IPS-NIHi7 (cell line): ENCODE measurements around the gene MTX3.

Experiments
- DNase-seq: peaks from one replicate; pipeline ENCODE4 v3.0.0; 2012; ENCODE audit warnings: mixed read lengths; ENCODE audit errors: extremely low spot score

MTX3 gene

DNA sequence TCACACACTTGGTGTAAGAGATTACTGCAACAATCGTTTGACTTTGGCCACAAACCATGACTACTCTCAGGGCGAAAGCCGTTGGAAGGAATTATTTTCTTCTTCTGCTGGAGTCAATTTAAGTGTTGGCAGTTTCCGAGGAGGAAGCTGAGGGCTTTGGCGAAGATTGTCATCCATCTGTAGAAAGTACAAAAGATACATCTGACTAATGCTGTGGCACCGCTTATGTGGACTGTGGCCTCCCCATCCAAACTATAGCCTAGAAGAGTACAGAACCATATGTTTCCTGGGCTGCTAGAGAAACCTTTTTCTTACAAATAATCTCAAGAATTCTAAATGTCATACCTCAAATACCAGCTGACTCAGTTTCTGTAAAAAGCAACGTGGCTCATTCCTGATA, 7.4 kb downstream of the MTX3 start:
- DNase-seq, result no peak

DNA sequence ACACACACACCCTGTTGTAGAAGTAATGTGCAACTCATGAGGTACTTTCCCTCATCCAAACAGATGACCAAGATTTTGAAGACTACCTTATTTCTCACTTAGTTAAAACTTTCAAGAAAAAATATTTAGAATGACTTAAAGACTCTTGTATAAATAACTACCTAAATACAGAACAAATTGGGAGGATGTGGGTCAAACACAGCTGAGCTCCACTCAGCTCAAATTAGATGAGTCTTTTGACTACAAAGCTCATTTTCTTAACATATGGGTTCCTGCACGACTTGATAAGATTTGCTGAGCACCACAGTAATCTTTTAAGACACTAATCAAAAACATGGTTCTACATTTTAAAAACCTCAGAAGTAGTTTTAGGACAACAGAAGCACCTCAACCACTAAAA, 8.9 kb downstream of the MTX3 start:
- DNase-seq, result no peak

- DNase-seq, result no peak
Observed at GRCh38 chr5:79976759-79977515, 14.1 kb downstream of the MTX3 start.

DNA sequence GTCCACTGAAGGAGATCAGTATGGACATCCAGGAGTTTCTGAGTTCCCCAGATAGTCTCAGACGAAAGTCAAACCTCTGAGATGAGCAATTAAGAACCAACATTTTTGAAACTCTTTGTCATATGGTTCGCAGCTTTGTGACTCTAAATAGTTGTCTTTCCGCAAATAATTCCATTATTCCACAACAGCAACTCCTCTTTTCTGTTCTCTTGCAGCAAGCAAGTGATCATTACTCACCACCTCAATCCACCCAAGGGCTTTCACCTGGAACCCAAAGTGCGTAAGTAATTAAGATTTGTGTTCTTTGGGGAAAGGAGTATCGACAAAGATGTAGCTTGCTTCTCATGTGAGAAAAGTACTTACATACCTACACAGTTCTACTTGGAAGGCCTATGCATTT, 15.6 kb downstream of the MTX3 start:
- DNase-seq, result no peak

DNA sequence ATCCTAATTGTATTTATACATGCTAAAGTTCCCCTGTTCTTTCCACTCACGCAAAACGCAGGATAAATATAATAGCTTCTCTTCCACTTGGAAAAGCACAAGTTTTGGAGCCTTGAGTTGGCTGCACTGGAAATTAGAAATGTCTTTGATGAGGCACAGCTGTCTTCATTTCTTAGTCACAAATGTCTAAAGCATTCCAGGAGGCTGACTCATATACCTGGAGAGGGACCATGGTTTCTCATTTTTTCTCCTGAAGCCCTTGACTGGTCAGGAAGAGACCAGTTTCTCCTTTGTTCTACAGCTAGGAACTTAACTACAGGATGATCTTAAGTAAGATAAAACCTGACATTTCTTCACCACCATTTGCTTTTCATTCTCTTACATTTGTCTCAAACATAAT, 16.2 kb downstream of the MTX3 start:
- DNase-seq, result no peak

GRCh38 chr5:79973996-79974395, 17.1 kb downstream of the MTX3 start:
- no peak for DNase-seq

DNA sequence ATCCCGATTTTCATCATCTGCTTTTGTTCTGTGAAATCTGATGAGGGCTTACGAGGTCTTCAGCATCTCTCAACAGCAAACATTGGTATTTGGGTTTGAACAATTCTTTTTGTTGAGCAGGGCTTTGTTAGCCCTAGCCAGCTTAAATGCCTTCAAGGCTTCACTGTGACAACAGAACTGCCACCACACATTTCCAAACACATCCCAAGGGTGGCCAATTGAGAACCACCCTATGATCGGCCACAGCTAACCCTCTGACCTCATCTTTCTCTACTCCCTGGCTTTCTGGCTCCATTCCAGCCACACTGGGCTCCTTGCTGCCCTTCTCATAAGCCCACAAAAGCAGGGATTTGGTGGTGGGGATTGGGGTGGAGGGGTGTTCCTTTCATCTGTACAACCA, 17.6 kb downstream of the MTX3 start:
- DNase-seq, result no peak

DNA sequence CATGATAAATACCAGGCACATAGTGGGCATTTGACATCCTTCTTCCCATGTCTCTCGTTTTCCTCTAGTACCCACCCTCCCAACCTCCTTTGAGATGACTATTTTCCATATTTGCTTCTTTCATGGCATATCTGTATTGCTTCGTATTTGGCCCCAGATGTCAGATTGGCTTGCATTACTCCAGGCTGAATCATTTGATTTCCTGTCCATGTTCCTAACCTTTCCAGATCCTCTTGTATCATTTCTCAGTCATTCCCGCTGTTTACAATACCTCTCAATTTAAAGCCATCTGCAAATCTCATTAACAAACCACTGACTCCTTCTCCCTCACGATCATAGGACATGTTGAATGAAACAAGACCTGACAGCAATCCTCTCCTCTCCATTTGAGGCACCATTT, 19.9 kb downstream of the MTX3 start:
- DNase-seq, result no peak

GRCh38 chr5:79966448-79966847, 24.6 kb downstream of the MTX3 start:
- DNase-seq, result no peak

- no peak for DNase-seq
Observed at GRCh38 chr5:79964136-79964535, 26.9 kb downstream of the MTX3 start.

GRCh38 chr5:79963261-79964061, 27.6 kb downstream of the MTX3 start:
- no peak for DNase-seq

DNA sequence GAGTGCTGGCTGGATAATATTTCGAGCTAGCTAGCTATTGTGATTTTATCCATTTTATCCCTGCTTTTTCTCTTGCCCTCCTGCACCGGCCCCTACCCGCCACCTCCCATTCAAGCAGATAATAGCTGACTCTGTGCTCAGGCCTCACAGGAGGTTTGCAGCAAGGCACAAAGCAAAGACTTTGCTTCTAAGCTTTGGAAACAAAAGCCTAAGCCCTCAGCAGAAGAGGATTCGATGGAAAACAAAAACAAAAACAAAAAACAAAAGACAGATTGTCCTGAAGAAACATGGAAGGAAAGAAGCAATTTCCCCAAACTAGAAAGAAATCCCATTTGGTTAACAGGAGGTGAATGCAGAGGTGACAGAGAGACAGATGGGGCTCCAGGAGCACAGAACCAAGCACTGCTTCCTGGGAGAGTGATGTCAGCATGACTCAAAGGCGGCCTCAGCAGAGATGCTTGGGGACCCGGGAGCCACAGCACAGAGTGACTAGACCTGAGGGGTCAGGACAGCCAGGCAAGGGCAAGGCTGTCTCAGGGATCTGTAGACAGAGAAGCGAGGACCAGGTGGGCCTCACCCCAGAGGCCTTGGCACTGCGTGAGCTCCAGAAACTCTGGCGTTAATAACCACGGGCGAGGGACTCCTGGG, 28.4 kb downstream of the MTX3 start:
- no peak for DNase-seq

GRCh38 chr5:79961716-79962574, 29.1 kb downstream of the MTX3 start:
- no peak for DNase-seq

- DNase-seq, result no peak
Observed at GRCh38 chr5:79959407-79959806, 31.7 kb downstream of the MTX3 start.

- peak; percentile 60 for DNase-seq
Observed at GRCh38 chr5:79955941-79956670, 35.0 kb downstream of the MTX3 start.

DNA sequence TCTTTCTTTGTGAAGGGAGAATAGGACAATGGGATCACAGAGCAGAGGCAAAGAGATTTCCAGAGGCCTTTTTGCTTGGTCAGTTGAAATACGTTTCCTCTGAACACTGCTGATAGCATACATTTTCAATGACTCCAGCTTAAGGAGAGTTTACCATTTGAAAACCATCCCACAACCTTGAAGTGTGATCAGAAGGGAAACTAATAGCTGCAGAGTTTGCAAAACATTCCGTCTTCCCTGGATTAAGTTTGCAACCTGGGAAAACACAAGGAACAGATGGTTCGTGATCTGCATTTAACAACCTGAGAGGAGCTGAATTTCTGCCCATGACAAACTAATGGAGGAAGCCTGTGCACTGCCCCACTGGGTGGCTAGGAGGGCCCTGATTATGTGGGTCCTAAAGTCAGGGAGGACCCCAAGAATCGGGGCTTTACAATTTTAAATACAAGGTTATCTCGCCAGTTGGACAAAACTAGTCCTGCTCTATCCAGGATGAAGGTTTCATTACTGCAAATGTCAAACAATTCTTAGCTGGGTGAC, 35.6 kb downstream of the MTX3 start:
- DNase-seq, result no peak

GRCh38 chr5:79954620-79955019, 36.4 kb downstream of the MTX3 start:
- no peak for DNase-seq

DNA sequence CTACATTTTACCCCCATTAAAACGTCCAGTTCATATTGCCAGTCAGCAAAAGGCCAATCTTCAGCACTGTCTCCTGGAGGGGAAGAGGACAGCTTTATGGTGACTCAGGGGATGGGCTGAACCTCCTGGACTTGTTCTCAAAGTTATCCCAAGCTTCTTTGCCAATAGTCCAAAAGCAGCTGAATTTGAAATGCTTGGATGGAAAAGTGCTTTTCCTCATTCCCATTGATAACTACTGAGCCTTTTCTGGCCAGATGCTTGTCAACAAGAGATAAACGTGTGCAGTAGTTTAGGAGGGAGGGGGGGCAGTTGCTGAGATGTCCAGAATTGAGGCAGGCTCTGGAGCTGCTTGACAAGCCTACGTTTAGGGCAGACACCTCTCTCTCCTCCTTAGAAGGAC, 43.5 kb downstream of the MTX3 start:
- no peak for DNase-seq

- no peak for DNase-seq
Observed at GRCh38 chr5:79938468-79938867, 52.6 kb downstream of the MTX3 start.

DNA sequence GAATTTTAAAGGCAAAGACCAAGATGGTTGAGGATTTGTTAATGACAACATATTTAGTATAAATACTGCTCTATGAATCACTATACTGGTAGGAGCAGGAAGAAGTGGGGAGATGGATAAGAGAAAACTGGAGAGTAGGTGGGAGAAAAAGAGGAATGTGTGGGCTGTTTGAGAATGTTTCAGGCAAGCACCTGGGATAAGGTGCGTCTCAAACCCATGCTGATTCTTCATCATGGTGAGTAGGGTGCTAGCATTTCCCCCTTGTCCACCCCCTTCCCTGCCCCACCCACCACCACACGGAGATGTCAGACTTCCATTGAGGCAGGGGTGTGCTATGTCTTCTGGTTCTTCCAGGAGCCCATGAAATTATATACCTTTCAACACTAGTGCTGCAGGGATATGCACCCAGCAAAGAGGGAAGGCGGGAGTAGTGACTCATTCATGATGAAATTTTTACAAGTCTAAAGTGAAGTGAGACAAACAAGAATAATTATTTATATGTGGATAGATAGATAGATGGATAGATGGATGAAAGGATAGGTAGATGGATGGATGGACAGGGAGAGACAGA, 54.3 kb downstream of the MTX3 start:
- no peak for DNase-seq
